ENCODE results near the gene P2RX6. TPM values are rescaled to one million over a fixed set of nuclear protein-coding genes. Genes with fewer than 3 reads are reported as not detected.

Gene P2RX6
- total and polyA plus RNA-seq, 2 of the 4 experiments (the other 2 are of a cell fraction) = 0.90 to 1.6 TPM

DNA sequence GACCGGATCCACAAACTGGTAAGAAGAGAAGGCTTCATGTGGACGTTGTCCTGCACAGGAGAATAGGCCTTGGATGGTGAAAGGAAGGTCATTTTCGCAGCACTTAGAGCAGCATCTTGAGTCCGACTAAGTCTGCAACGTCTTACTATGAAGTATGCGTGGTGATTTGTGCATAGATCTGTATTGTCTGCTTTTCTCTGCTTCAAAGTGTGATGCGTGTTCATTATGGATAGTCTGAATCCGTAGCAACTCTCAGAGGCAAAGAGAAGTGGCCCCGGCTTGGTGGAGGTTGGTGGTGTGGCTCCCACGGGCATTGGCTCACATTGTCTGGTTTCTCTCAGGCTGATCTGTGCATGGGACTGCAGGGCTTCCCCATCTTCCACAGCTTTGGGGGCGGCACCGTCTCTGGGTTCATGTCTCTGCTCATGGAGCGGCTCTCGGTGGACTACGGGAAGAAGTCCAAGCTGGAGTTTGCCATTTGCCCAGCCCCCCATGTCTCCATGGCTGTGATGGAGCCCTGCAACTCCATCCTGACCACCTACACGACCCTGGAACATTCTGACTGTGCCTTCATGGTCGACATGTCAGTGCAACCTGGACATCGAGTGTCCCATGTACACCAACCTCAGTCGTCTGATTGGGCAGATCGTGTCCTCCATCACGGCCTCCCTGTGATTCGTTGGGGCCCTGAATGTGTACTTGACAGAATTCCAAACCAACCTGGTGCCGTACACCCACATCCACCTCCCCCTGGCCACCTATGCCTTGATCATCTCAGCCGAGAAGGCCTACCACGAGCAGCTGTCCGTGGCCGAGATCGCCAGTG is 52.3 kb downstream of the P2RX6 start:
- no peak overlapping the region for H2AK9ac ChIP-seq (replicated peaks; ENCODE audit: low read depth, low read length, poor library complexity)
- in situ Hi-C loops (cut with MboI; ENCODE audit: low sequenced_read_pairs) = no loop called here
- 82% methylated on average over 18 of the region's 28 CpGs; no CpG with 5 or more reads in 1 of the 2 experiments for WGBS, 2 experiments (ENCODE audit: extremely low coverage in 2 of 2, insufficient read length in 1 of 2)

More for the DNA sequence above, 52.3 kb downstream of the P2RX6 start:
- no peak overlapping the region for H3K56ac ChIP-seq (ENCODE audit: extremely low read depth, insufficient read depth, low read length)
- dilution Hi-C loops (cut with HindIII; ENCODE audit: low sequenced_read_pairs, unreplicated experiment) = no loop called here
- H3K14ac ChIP-seq (replicated peaks; ENCODE audit: low read depth, low read length) = no peak overlapping the region
- H2AFZ ChIP-seq (replicated peaks; ENCODE audit: low read length, poor library complexity) = no peak overlapping the region
- ATAC-seq (ENCODE audit: low read depth) = no peak
- no peaks in the 10 kb centered on the region for H3K79me1 ChIP-seq (ENCODE audit: low read depth in 1 of 2, low read length in 2 of 2)
- intact Hi-C loops (cut with micrococcal nuclease) = no loop called here
- peaks cover 6% of the 10 kb centered on the region; the same call in 1 of the 2 replicates for H3K9me3 ChIP-seq (ENCODE audit: control insufficient read depth, insufficient read depth, low read length)
- no peak overlapping the region for H4K91ac ChIP-seq (ENCODE audit: insufficient read depth, low read depth, low read length)
- H3K9me1 ChIP-seq (ENCODE audit: insufficient read depth, low read length) = no peaks in the 10 kb centered on the region
- H3K4me3 ChIP-seq (ENCODE audit: insufficient read depth, low read depth, low read length) = no peak overlapping the region
- no peak overlapping the region for H2AK5ac ChIP-seq (ENCODE audit: low read depth, low read length)
- H4K20me1 ChIP-seq (ENCODE audit: insufficient read depth, low read length) = no peaks in the 10 kb centered on the region
- H2BK120ac ChIP-seq (ENCODE audit: low read depth, low read length) = no peak overlapping the region
- no peak for DNase-seq
- CTCF ChIA-PET = no interaction called here
- H3K27ac ChIP-seq (ENCODE audit: insufficient read depth, low read length) = no peak overlapping the region
- no peak overlapping the region for H3K18ac ChIP-seq (ENCODE audit: low read depth, low read length)
- H2BK5ac ChIP-seq (ENCODE audit: low read depth, low read length, poor library complexity, severe bottlenecking) = no peak overlapping the region
- H3K23ac ChIP-seq (ENCODE audit: low read depth, low read length) = no peak overlapping the region
- H3K4me2 ChIP-seq (ENCODE audit: low read depth, low read length) = no peak overlapping the region
- no peak overlapping the region for H4K5ac ChIP-seq (ENCODE audit: low read depth, low read length)
- no peaks in the 10 kb centered on the region for H3K36me3 ChIP-seq (ENCODE audit: control insufficient read depth, insufficient read depth, low read length)
- H3K27me3 ChIP-seq (ENCODE audit: control insufficient read depth, insufficient read depth, low read length) = peaks cover 25% of the 10 kb centered on the region
- H3K9ac ChIP-seq (ENCODE audit: low read depth, low read length) = no peak overlapping the region
- no peak overlapping the region for H2BK20ac ChIP-seq (ENCODE audit: low read depth, low read length)
- H3K4me1 ChIP-seq (ENCODE audit: control insufficient read depth, insufficient read depth, low read length) = no peaks in the 10 kb centered on the region
- POLR2A ChIA-PET (ENCODE audit: unreplicated experiment) = no interaction called here
- H4K8ac ChIP-seq (ENCODE audit: low read depth in 2 of 2, low read length in 2 of 2) = no peak overlapping the region
- H3K4ac ChIP-seq (ENCODE audit: low read depth, low read length) = no peak overlapping the region
- no peak overlapping the region for H2BK15ac ChIP-seq (ENCODE audit: low read depth, low read length)
- TF ChIP-seq, protein P1, sequence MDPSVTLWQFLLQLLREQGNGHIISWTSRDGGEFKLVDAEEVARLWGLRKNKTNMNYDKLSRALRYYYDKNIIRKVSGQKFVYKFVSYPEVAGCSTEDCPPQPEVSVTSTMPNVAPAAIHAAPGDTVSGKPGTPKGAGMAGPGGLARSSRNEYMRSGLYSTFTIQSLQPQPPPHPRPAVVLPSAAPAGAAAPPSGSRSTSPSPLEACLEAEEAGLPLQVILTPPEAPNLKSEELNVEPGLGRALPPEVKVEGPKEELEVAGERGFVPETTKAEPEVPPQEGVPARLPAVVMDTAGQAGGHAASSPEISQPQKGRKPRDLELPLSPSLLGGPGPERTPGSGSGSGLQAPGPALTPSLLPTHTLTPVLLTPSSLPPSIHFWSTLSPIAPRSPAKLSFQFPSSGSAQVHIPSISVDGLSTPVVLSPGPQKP (IDR thresholded peaks at IDR 0.05; ENCODE audit: borderline replicate concordance, low read depth, low read length) = no peak
- TF ChIP-seq MXI1 (IDR thresholded peaks at IDR 0.05; ENCODE audit: borderline replicate concordance, low read depth, low read length) = no peak
- TF ChIP-seq SMC3 (IDR thresholded peaks at IDR 0.05; ENCODE audit: low read depth, low read length) = no peak
- TF ChIP-seq BHLHE40 (IDR thresholded peaks at IDR 0.05; ENCODE audit: low read depth, low read length) = no peak
- no peak for TF ChIP-seq MAZ (IDR thresholded peaks at IDR 0.05; ENCODE audit: borderline replicate concordance, low read depth, low read length)
- TF ChIP-seq RCOR1 (IDR thresholded peaks at IDR 0.05; ENCODE audit: insufficient replicate concordance, low read length) = no peak
- no peak for TF ChIP-seq MAFK (IDR thresholded peaks at IDR 0.05; ENCODE audit: low read depth, low read length)
- no peak for TF ChIP-seq CHD1 (IDR thresholded peaks at IDR 0.05; ENCODE audit: low read depth, low read length)
- TF ChIP-seq, protein P2, sequence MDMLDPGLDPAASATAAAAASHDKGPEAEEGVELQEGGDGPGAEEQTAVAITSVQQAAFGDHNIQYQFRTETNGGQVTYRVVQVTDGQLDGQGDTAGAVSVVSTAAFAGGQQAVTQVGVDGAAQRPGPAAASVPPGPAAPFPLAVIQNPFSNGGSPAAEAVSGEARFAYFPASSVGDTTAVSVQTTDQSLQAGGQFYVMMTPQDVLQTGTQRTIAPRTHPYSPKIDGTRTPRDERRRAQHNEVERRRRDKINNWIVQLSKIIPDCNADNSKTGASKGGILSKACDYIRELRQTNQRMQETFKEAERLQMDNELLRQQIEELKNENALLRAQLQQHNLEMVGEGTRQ (IDR thresholded peaks at IDR 0.05; ENCODE audit: low read depth, low read length) = no peak
- TF ChIP-seq, protein P3, sequence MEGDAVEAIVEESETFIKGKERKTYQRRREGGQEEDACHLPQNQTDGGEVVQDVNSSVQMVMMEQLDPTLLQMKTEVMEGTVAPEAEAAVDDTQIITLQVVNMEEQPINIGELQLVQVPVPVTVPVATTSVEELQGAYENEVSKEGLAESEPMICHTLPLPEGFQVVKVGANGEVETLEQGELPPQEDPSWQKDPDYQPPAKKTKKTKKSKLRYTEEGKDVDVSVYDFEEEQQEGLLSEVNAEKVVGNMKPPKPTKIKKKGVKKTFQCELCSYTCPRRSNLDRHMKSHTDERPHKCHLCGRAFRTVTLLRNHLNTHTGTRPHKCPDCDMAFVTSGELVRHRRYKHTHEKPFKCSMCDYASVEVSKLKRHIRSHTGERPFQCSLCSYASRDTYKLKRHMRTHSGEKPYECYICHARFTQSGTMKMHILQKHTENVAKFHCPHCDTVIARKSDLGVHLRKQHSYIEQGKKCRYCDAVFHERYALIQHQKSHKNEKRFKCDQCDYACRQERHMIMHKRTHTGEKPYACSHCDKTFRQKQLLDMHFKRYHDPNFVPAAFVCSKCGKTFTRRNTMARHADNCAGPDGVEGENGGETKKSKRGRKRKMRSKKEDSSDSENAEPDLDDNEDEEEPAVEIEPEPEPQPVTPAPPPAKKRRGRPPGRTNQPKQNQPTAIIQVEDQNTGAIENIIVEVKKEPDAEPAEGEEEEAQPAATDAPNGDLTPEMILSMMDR (conservative IDR thresholded peaks at IDR 0.05; ENCODE audit: low read depth, low read length) = no peak
- TF ChIP-seq POLR2A (IDR thresholded peaks at IDR 0.05; ENCODE audit: low read depth, low read length) = no peak
- no peak for TF ChIP-seq RFX5 (IDR thresholded peaks at IDR 0.05; ENCODE audit: low read depth, low read length)
- TF ChIP-seq NFE2L2 (IDR thresholded peaks at IDR 0.05; ENCODE audit: low read depth, low read length) = no peak
- no TSS peak for BruUV-seq (replicated peaks)
